ENCODE results near the gene EPHA2.

The EPHA2 gene

DNA sequence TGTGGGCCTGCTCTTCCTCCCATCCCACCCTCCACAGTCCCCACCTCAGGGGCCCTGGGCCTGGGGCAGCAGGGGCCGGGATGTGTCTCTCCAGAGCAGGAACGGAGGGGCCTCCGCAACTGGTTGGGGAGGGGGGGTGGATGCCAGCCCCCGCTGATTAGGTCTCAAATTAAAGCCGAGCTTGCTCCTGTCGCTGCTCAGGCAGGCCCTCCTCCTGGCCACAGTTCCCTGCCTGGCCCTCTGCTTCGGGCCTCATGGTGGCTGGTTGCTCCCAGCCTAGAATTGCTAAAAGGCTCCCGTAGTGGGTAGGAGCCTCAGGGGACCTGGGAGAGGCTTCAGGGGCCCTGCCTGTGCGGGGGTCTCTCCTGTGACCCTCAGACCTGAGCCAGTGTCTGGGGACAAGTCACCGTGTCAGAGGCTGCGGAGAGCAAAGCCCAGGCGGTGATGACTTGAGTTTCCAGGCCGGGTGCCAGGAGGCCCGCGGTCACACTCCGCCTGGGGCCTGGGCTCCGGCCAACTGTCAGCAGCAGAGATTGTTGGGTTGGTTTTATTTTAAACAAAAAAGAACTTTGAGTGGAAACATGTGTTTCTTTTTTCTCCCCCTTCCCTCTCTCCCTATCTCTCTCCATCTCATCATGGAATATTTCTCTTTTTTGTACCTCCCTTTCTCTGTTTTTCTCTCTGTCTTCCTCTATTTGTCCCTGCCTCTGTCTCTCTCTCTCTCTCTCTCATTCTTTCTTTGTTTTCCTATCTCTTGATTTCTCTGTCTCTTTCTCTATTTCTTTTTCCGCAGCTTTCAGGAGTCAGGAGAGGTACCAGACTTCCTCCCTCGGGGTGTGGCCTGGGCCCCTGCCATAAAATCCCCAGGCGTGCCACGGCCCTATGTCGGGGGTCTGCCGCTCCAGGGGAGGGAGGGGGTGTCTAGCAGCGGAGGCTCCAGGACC is 20.0 kb upstream of the EPHA2 start:
- Histone ChIP-seq H3K79me2 (ENCODE audit: insufficient read depth, low read length) (no peaks in the 10 kb centered on the region), H3K9me3 (ENCODE audit: insufficient read depth, low read length, severe bottlenecking) (no peaks in the 10 kb centered on the region), H3K4me3 (ENCODE audit: low read depth in 1 of 2, low read length in 2 of 2) (no peak overlapping the region), H3K27ac (ENCODE audit: low read length) (no peak overlapping the region), H3K4me1 (ENCODE audit: insufficient read depth, low read length) (no peaks in the 10 kb centered on the region), H3K4me2 (ENCODE audit: insufficient read depth, low read length) (no peak overlapping the region), H3K27me3 (ENCODE audit: insufficient read depth, low read length, poor library complexity) (peaks cover 3% of the 10 kb centered on the region), H4K20me1 (ENCODE audit: insufficient read depth, low read length) (peaks cover 7% of the 10 kb centered on the region; the same call in 1 of the 2 replicates), H3K36me3 (ENCODE audit: insufficient read depth, low read length) (no peaks in the 10 kb centered on the region), H2AFZ (ENCODE audit: low read depth, low read length) (no peak overlapping the region), H3K9ac (ENCODE audit: low read depth, low read length) (no peak overlapping the region)
- ATAC-seq (ENCODE audit: insufficient read depth, low read depth) = no peak
- TF ChIP-seq, protein P1, sequence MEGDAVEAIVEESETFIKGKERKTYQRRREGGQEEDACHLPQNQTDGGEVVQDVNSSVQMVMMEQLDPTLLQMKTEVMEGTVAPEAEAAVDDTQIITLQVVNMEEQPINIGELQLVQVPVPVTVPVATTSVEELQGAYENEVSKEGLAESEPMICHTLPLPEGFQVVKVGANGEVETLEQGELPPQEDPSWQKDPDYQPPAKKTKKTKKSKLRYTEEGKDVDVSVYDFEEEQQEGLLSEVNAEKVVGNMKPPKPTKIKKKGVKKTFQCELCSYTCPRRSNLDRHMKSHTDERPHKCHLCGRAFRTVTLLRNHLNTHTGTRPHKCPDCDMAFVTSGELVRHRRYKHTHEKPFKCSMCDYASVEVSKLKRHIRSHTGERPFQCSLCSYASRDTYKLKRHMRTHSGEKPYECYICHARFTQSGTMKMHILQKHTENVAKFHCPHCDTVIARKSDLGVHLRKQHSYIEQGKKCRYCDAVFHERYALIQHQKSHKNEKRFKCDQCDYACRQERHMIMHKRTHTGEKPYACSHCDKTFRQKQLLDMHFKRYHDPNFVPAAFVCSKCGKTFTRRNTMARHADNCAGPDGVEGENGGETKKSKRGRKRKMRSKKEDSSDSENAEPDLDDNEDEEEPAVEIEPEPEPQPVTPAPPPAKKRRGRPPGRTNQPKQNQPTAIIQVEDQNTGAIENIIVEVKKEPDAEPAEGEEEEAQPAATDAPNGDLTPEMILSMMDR (IDR thresholded peaks at IDR 0.05; ENCODE audit: borderline replicate concordance, extremely low read depth, low read length, poor library complexity, severe bottlenecking) = no peak
- no peak for TF ChIP-seq EZH2 (IDR thresholded peaks at IDR 0.05; ENCODE audit: borderline replicate concordance, low read depth, low read length, severe bottlenecking)
- no peak for DNase-seq

DNA sequence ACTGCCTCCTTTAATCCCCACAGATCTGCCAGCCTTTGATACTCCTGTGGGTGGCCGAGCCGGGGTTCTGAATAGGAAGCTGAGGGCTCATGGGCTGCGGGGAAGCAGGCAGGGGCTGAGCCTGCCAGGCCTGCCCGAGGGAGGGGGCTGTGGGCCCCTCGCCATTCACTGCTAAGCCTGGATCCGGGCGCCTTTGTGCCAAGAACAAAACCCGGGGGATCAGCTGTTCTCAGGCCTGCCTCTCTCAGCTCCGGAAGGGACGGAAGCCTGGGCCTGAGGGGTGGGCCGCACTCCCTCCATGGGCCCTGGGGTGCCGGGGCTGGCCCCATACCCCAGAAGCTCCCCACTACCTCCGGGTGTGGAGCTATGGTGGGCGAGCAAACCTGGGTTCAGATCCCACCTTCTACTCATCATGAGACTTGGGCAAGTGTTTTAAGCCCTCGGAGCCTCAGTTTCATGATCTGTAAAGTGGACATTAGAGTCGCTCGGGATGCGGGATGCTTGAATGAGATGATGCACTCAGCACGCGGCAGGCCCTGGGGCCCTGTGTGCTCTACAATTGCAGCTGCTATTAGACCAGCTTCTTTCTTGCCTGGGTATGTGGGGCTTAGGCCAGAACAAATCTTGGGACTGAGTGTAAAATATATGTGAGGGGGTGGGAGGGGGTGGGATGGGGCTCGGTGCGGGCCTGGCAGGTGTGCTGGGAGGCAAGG is 19.2 kb upstream of the EPHA2 start:
- no peaks in the 10 kb centered on the region for H3K4me1 ChIP-seq (ENCODE audit: insufficient read depth, low read length)

DNA sequence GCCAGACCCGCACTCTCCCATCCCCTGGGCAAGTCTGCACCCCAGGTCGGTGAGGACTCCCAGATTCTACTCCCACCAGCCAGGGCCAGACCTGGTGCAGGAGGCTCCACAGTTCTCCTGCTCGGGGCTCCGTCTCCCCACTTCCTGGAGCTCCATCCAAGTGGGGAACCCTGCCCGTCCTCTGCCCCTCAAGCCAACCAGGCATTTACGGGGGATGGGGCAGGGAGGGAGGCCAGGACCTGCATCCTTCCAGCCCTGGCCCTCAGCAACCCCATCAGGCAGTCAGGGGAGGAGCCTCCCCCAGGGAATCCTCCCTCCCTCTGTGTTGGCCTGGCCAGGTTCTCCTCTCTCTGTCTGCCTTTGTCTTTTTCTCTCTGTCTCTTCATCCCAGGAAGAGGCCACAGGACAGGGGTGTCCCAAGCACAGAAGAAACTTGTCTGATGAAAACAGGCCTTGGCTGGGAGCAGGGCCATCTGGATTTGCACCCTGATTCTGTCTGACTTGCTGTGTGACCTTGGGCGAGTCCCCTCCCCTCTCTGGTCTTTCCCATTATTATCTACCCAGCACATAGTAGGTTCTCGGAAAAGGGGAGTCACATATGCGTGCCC is 18.5 kb upstream of the EPHA2 start:
- H3K4me2 ChIP-seq (ENCODE audit: insufficient read depth, low read length) = no peak overlapping the region
- peaks cover under 1% of the 10 kb centered on the region; the same call in 1 of the 2 replicates for H3K4me1 ChIP-seq (ENCODE audit: insufficient read depth, low read length)
- no peak for TF ChIP-seq EZH2 (IDR thresholded peaks at IDR 0.05; ENCODE audit: borderline replicate concordance, low read depth, low read length, severe bottlenecking)
- TF ChIP-seq, protein P1 (IDR thresholded peaks at IDR 0.05; ENCODE audit: borderline replicate concordance, extremely low read depth, low read length, poor library complexity, severe bottlenecking) = no peak
- DNase-seq (no peak), ATAC-seq (ENCODE audit: insufficient read depth, low read depth) (no peak)
- H3K9ac ChIP-seq (ENCODE audit: low read depth, low read length) = no peak overlapping the region
- no peaks in the 10 kb centered on the region for H3K36me3 ChIP-seq (ENCODE audit: insufficient read depth, low read length)
- no peaks in the 10 kb centered on the region for H3K9me3 ChIP-seq (ENCODE audit: insufficient read depth, low read length, severe bottlenecking)
- H3K79me2 ChIP-seq (ENCODE audit: insufficient read depth, low read length) = no peaks in the 10 kb centered on the region
- no peak overlapping the region for H3K27ac ChIP-seq (ENCODE audit: low read length)
- H3K4me3 ChIP-seq (ENCODE audit: low read depth in 1 of 2, low read length in 2 of 2) = no peak overlapping the region
- H3K27me3 ChIP-seq (ENCODE audit: insufficient read depth, low read length, poor library complexity) = peaks cover 4% of the 10 kb centered on the region
- H4K20me1 ChIP-seq (ENCODE audit: insufficient read depth, low read length) = peaks cover 7% of the 10 kb centered on the region
- H2AFZ ChIP-seq (ENCODE audit: low read depth, low read length) = no peak overlapping the region

More for the DNA sequence above, 19.2 kb upstream of the EPHA2 start:
- Histone ChIP-seq H3K9me3 (ENCODE audit: insufficient read depth, low read length, severe bottlenecking) (no peaks in the 10 kb centered on the region), H3K36me3 (ENCODE audit: insufficient read depth, low read length) (no peaks in the 10 kb centered on the region), H3K79me2 (ENCODE audit: insufficient read depth, low read length) (no peaks in the 10 kb centered on the region), H3K4me2 (ENCODE audit: insufficient read depth, low read length) (no peak overlapping the region), H3K27me3 (ENCODE audit: insufficient read depth, low read length, poor library complexity) (peaks cover 4% of the 10 kb centered on the region), H2AFZ (ENCODE audit: low read depth, low read length) (no peak overlapping the region), H4K20me1 (ENCODE audit: insufficient read depth, low read length) (peaks cover 7% of the 10 kb centered on the region; the same call in 1 of the 2 replicates), H3K9ac (ENCODE audit: low read depth, low read length) (no peak overlapping the region), H3K27ac (ENCODE audit: low read length) (no peak overlapping the region), H3K4me3 (ENCODE audit: low read depth in 1 of 2, low read length in 2 of 2) (no peak overlapping the region)
- TF ChIP-seq, protein P1 (IDR thresholded peaks at IDR 0.05; ENCODE audit: borderline replicate concordance, extremely low read depth, low read length, poor library complexity, severe bottlenecking) = no peak
- no peak for TF ChIP-seq EZH2 (IDR thresholded peaks at IDR 0.05; ENCODE audit: borderline replicate concordance, low read depth, low read length, severe bottlenecking)
- DNase-seq (no peak), ATAC-seq (ENCODE audit: insufficient read depth, low read depth) (no peak)

Measured in DND-41 (cell line).